ENCODE measurements around the gene PRPS1.
"Not testable (repeated sequence)": the region's sequence is repeated elsewhere in the genome, so short reads cannot be mapped to it uniquely, and the experiment has no call there.

Gene PRPS1

GRCh38 chrX:107597791-107598190 is 30.5 kb upstream of the PRPS1 start:
- no peak for TF ChIP-seq CTCF (IDR thresholded peaks at IDR 0.05; ENCODE audit: control insufficient read depth, extremely low read depth, insufficient read depth)
- DNase-seq (ENCODE audit: low read depth) = no peak
- no peak overlapping the region for H3K4me3 ChIP-seq (ENCODE audit: low read depth, low read length)

DNA sequence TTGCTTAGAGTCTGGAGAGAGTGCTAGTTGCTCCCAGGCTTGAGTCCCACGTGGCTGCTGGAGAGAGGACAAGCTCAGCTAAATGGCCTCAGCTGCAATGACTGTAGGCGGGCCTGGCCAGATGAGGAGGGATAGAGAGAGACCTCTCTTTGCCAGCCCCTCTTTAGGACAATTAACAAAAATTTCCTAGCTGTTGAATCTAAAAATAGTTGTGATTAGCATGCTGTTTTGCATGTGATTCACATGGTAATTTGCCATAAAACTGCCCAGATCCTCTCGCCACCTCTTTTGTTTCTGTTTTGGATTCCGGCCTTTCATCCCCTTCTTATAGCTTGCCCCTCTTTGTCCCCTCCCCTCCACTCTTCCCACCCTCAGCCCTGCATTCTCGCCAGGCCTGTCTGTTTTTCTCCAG is 28.9 kb upstream of the PRPS1 start:
- no peak for DNase-seq (ENCODE audit: low read depth)
- H3K4me3 ChIP-seq (ENCODE audit: low read depth, low read length) = no peak overlapping the region

GRCh38 chrX:107600366-107600765 is 27.9 kb upstream of the PRPS1 start:
- no peak overlapping the region for H3K4me3 ChIP-seq (ENCODE audit: low read depth, low read length)
- TF ChIP-seq CTCF (IDR thresholded peaks at IDR 0.05; ENCODE audit: control insufficient read depth, extremely low read depth, insufficient read depth) = no peak
- DNase-seq (ENCODE audit: low read depth) = no peak

More for the DNA sequence above, 28.9 kb upstream of the PRPS1 start:
- TF ChIP-seq CTCF (IDR thresholded peaks at IDR 0.05; ENCODE audit: control insufficient read depth, extremely low read depth, insufficient read depth) = no peak

- no peak for DNase-seq (ENCODE audit: low read depth)
- no peak for TF ChIP-seq CTCF (IDR thresholded peaks at IDR 0.05; ENCODE audit: control insufficient read depth, extremely low read depth, insufficient read depth)
- H3K4me3 ChIP-seq (ENCODE audit: low read depth, low read length) = no peak overlapping the region
Observed at GRCh38 chrX:107601326-107601725, 27.0 kb upstream of the PRPS1 start.

DNA sequence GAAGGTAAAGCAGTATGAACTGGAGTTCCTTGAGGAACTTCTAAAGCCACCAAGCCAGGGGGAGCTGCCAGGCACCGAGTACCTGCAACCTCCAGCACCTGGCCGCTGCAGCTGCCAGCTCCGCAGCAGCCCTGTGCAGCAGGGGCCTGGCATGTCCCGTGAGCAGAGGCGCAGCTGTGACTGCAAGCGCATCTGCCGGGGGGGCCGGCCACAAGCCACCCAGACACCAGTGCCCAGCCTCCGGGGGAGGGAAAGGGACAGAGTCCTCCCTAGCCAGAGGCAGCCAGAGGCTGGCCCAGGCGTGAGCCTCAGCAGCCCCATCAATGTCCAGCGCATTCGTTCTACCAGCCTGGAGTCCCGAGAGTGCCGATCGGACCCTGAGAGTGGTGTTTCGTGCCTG is 26.6 kb upstream of the PRPS1 start:
- no peak for TF ChIP-seq CTCF (IDR thresholded peaks at IDR 0.05; ENCODE audit: control insufficient read depth, extremely low read depth, insufficient read depth)
- H3K4me3 ChIP-seq (ENCODE audit: low read depth, low read length) = no peak overlapping the region
- no peak for DNase-seq (ENCODE audit: low read depth)

- H3K4me3 ChIP-seq (ENCODE audit: low read depth, low read length) = no peak overlapping the region
- DNase-seq (ENCODE audit: low read depth) = no peak
- no peak for TF ChIP-seq CTCF (IDR thresholded peaks at IDR 0.05; ENCODE audit: control insufficient read depth, extremely low read depth, insufficient read depth)
Observed at GRCh38 chrX:107602694-107603239, 25.5 kb upstream of the PRPS1 start.

DNA sequence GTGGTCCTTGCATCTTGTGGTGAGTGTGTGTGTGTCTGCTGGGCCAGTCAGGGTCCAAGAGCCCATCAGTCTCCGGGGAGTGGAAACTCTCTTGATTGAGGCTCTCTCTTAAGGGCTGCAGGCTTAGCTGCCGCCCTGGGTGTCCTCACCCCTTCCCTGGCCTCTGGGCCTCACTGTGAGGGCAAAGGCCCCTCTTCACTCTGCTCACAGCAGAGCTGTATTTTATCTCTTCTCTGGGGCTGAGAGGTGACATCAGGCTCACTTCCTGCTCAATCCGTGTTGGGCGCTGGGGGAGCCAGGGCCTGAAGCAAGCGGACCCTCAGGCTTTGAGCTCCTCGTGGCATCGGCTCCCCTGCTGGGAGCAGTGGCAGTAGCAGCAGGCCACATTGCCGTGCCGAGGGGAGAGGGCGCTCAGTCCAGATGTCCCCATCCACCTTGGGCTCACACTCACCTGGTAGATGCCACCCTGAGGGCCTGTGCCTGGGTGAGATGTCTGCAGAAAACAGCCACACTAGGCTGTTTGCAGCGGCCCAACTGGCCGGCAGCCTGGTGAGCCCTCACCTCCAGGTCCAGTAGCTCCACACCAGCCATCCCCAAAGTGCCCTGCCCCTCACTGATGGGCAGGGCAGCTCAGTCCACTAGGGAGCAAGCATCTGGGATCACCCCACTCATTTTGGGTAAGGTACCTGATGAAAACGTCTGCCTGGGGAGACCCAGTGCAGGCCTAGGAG is 24.7 kb upstream of the PRPS1 start:
- no peak for DNase-seq (ENCODE audit: low read depth)
- no peak for TF ChIP-seq CTCF (IDR thresholded peaks at IDR 0.05; ENCODE audit: control insufficient read depth, extremely low read depth, insufficient read depth)
- no peak overlapping the region for H3K4me3 ChIP-seq (ENCODE audit: low read depth, low read length)

DNA sequence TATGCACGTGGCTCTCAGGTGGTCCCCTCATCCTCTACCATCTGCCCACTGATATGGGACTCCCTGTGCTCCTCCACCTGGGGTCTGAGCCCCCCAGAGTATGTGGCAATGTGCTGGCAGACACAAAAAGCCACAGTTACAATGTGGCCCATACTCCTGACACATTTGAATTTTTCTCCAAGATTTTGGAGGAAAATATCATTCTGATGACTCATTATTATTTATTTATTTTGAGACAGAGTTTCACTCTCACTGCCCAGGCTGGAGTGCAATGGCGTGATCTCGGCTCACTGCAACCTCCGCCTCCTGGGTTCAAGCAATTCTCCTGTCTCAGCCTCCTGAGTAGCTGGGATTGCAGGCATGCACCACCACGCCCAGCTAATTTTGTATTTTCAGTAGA is 19.2 kb upstream of the PRPS1 start:
- not testable (repeated sequence) for DNase-seq (ENCODE audit: low read depth); H3K4me3 ChIP-seq (ENCODE audit: low read depth, low read length)
